ENCODE measurements around the gene NRG2.

GRCh38 chr5:139912158-139912557 lies 130.9 kb downstream of the NRG2 start:
- TF ChIP-seq ELK1 (IDR thresholded peaks at IDR 0.05; ENCODE audit: low read depth, low read length) (no peak), CTCF (IDR thresholded peaks at IDR 0.05) (no peak), POLR2A (IDR thresholded peaks at IDR 0.05; ENCODE audit: low read length) (no peak), FOXS1 (CRISPR knock-in tag; IDR thresholded peaks at IDR 0.05) (no peak), BHLHE40 (IDR thresholded peaks at IDR 0.05; ENCODE audit: low read depth, low read length) (no peak), MAX (IDR thresholded peaks at IDR 0.05) (no peak)

Measured in A549 (cell line).